ENCODE results near the gene TMEM225.
"Not testable (repeated sequence)": the region's sequence is repeated elsewhere in the genome, so short reads cannot be mapped to it uniquely, and the experiment has no call there.

Gene TMEM225, protein sequence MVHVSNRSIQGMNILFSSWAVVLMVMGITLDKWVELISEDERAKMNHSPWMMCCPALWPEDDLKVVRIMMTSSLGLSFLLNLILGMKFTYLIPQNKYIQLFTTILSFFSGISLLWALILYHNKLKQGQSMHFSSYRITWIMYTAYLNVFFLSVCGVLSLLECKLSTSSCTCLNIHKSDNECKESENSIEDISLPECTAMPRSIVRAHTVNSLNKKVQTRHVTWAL
- 0 reads per million in 4 donors for total RNA-seq

DNA sequence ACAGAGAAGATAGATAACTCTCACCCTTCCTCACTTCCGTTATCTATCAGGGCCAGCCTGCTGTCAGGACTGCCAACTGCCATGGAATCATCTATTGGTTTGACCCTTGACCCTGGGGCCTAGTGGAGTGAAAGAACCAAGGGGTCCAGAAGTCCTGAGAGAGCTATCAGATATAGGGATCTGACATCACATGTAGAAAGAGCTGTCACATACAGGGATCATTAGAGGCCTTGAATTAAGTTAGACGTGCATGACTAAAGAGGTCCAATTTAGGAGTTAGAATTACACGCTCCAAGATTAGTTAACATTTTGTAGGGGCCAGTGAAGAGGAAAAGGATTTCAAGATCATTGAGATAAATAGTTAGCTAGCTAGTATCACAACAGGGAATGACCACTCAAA, at the start of gene TMEM225:
TMEM225 (minus strand) TSS at position 101 of the 400 bp plus-strand sequence. CDS start 245 bp downstream, outside the sequence.
- no peak for DNase-seq

DNA sequence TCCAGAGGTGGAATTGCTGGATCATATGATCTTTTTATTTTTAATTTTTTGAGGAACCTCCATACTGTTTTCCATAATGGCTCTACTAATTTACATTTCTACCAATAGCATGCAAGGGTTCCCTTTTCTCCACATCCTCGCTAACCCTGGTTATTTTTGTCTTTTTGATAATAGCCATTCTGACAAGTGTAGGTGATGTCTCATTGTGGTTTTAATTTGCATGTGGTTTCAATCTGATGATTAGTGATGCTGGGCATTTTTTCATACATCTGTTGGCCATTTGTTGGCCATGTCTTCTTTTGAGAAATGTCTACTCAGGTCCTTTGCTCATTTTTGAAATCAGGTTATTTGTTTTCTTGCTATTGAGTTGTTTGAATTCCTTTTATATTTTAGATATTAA, 38.6 kb upstream of the TMEM225 start:
- no peak for DNase-seq

DNA sequence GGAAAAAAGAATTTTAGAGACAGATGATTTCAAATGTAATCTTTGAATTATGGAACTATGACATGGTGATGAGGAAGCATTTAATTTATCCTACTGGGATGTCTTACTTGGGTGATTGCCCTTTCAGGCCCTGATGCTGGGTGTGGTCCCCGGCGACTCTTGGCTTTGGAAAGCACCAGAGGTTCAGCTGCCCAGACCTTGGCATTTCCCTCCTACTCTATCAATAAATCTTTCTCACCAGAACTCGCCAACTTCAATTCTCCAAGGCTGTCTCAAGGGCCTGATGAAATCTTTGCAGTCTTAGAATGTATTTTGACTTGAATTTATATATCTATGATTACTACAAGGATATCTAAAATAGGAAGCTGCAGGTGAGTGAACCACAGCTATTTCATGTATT, 35.5 kb upstream of the TMEM225 start:
- no peak for DNase-seq

DNA sequence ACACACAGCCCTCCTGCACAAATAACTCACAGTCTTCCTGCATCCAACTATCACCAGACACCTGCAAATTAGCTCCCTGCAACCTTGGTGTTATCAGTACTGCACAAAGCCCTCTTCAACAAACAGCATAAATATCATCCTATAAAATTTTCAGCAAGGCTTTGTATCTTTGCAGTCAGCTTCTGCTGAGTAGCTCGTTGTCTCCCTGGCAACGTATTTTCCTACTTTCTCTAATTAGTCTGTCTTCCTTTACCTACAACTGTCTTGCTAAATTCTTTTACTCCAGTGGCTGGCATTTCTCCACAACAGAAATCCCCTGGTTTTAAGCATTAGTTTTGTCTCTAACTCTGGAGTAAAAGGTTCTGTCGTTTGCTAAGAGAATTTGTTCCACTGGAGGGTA, 20.4 kb upstream of the TMEM225 start:
- no peak for DNase-seq

DNA sequence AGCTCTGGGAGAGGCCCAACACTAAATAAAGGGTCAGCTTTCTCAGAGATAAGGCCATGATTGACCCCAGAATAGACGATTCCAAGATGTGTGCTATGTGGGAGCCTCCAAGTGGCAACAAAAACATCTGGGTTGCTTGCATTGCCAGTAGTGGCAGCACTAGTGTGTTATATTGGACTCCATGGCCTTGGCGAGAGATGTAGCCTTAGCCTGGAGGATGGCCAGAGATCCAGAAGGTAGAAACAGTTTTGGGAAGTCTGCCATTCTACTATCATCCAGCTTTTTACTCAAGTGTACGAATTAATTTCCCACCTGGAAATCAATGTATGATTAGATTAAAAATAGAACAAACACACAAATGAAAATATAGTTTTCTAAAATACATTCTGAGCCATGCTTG, 19.5 kb upstream of the TMEM225 start:
- no peak for DNase-seq

DNA sequence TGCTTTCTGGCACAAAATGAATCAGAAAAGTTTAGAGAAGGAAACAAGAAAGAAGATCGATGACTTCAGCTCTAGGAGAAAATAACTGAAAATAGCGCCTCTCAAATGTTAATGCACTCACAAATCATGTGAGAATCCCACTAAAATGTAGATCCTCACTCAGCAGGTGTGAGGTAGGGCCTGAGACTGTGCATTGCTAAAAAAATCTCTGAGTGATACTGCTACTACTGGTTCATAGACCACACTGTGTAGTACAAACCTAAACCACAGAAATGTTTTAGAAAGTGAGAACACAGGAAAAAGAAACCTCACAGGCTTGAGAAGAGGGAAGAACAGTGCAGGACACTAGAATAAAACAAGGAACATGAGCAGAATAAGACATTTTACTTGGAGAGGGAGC, 18.5 kb upstream of the TMEM225 start:
- no peak for DNase-seq

DNA sequence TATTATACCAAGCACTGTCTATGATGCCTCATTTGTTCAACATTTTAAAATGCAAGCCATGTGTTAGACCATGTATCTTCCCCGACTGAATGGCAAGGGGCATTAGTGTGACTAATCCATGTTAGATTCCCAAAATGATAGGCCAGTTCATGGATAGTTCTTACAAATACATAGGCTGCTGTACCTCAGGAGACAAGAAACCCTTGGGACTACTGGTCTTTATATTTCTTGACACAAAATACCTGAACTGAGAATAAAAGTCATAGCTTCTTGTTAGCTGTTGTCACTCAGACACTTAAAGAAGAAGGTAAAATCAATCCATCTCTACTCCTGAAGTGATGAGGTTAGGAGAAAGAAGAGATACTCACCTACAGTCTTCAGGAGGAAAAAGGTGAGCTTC, 16.4 kb upstream of the TMEM225 start, which contains the start of gene OR8D4:
OR8D4 (plus strand) TSS at position 301 of the 400 bp plus-strand sequence. CDS start 4,265 bp downstream, outside the sequence.
- DNase-seq = no peak

DNA sequence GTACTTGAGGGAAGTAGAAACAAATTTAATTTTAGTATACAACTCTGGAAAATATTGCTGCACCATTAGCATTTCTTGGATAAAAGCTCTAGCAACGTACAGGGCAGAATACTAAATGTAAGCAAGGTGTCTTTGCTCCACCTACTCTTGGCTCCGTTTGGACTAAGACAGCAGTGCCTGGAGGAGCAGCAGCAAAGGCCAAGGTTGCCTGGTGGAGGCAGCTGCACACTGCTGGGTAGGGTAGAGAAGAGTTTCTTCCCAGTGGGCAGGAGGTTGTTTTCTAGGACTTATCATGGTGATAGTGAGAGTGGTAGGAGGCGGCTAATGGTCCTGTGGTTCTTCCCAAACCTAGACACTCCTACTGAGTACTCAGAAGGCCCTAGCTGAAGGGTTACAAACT, 14.3 kb upstream of the TMEM225 start:
- no peak for DNase-seq

DNA sequence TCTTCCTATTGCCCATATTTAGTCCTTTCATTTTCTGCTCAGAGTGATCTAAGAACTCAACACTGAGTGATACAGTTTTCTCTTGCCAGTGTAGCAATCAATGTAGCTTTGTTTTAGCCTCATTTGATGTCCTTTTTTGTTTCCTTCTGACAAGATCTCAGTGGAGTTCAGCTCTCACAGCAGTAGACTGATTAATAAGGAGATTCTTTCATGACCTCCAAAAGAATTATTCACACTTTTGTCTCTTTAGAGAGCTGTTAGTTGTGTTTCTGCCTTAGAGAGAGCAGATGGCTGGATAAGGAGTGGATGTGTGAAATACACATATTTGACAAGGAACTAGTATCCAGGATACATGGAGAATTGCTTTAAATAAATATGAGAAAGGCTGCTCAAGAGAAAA, 6.6 kb upstream of the TMEM225 start:
- DNase-seq = no peak

DNA sequence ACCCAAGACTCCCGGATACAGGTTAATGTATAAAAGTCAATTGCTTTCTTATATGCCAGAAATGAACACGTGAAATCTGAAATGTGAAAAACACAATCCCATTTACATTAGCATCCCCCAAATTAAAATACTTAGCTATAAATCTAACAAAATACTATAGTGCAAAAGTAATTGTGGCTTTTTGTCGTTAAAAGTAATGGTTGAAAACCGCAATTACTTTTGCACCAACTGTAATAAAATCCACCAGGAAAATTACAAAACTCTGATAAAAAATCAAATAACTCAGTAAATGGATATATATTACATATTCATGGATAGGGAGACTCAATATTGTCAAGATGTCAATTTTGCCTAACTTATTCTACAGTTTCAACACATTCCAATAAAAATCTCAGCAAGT, 4.6 kb downstream of the TMEM225 start:
- no peak for DNase-seq

DNA sequence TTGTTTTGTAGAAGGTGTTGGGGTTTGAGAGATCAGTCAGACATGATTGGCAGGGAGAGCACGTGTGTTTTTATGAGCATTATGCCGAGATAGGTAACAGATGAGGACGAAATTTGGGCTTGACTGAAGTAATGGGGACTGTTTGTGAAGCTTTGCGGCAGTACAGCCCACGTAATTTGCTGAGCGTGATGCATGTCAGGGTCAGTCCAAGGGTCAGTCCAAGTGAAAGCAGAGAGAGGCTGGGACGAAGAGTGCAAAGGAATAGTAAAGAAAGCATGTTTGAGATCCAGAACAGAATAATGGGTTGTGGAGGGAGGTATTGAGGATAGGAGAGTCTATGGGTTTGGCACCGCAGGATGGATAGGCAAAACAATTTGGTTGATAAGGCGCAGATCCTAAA, 17.7 kb downstream of the TMEM225 start:
- not testable (repeated sequence) for DNase-seq

DNA sequence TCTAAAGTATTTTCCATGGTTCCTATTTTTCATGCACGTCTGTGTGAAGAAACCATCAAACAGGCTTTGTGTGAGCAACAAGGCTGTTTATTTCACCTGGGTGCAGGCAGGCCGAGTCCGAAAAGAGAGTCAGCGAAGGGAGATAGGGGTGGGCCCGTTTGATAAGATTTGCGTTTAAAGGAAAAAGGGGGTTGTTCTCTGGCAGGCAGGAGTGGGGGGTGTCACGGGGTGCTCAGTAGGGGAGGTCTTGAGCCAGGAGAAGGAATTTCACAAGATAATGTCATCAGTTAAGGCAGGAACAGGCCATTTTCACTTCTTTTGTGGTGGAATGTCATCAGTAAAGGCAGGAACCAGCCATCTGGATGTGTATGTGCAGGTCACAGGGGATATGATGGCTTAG, 20.2 kb downstream of the TMEM225 start:
- DNase-seq = not testable (repeated sequence)

DNA sequence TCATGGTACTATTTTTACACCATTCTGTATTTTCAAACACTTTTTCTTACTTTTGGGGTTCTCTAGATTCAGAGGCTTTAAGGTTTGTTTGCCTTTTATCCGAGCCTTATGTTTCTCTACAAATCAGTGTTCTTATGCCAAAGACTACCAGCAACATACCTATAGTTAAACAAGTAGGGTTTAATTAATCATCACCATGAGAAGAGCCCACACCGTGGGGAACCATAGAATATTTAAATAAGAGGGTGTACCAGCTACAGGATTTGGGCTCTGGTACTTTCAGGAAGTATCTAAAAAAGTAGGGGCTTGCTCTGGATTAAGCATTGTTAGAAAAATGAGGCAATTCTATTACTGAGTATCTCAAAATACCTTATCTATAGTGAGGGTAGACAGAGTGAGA, 25.7 kb downstream of the TMEM225 start:
- no peak for DNase-seq

DNA sequence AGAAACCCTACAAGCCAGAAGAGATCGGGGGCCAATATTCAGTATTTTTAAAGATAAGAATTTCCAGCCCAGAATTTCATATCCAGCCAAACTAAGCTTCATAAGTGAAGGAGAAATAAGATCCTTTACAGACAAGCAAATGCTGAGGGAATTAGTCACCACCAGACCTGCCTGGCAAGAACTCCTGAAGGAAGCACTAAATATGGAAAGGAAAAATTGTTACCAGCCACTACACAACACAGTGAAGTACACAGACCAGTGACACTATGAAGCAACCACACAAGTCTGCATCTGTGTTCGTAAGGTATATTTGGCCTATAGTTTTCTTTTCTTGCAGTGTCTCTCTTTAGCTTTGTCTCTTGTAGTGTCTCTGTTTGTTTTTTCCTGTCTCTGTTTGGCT, 29.0 kb downstream of the TMEM225 start:
- no peak for DNase-seq

DNA sequence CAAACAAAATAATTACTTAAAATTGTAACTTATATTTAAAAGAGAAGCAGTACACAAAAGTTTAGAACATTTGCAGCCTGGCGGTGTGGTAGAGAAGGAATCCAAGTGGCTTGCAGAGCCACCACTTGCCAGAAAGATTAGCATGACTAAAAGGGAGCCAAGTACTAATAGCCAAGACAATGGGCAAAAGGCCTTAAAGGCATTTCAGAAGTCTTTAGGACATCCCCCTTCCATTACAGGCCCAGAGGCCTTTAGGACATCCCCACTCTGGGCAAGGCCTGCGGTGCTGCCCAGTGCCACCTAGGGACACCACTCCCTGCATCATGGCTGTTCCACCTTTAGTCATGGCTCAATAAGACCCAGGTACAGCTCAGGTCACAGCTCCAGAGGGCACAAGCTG, 32.4 kb downstream of the TMEM225 start:
- DNase-seq = no peak

DNA sequence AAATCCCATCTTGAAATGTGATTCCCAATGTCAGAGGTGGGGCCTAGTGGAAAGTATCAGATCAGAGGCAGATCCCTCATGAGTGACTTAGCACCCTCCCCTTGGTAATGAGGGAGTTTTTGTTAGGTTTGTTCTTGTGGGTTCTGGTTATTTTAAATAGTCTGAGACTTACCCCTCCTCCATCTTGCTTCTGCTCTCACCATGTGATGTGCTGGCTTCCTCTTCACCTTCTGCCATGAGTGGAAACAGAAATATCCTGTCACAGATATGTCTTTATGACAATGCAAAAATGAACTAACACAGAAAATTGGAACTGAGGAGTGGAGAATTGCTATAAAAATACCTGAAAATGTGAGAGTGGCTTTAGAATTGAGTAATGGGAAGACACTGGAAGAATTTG, 33.1 kb downstream of the TMEM225 start:
- no peak for DNase-seq

DNA sequence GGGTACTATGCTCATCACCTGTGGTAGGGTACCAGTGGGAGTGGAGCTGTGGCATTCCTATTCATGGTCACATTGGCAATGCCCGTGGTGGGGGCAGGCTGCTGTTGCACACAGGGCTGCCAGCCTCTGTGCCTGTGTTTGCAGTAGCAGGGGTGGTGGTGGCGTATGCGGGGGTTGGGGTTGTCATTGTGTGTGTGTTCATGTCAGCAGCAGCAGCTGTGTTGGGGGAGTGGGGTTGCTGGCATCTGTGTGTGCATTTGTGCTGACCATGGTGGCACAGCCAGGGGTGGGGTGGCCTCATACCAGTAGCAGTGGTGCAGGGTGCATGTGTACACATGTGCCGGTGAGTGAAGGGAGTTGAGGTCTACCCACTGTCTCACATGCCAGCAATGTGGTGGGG, 34.4 kb downstream of the TMEM225 start:
- DNase-seq = no peak

DNA sequence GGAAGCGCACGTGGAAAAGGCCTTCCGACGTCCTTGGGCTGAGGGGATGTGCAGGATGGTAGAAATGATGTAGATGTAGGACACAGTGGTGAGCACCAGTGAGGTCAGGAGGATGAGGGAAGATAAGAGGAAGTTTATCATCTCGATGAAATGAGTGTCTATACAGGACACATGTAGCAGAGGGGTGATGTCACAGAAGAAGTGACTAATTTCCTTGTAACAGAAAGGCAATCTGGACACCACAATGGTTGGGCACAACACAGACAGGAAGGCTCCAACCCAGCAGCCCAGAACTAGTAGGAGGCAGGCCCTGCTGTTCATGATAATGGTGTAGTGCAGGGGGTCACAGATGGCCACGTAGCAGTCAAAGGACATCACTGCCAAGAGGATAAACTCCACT, 44.3 kb downstream of the TMEM225 start:
- DNase-seq = peak in 1 of 5 donors; percentile 10

DNA sequence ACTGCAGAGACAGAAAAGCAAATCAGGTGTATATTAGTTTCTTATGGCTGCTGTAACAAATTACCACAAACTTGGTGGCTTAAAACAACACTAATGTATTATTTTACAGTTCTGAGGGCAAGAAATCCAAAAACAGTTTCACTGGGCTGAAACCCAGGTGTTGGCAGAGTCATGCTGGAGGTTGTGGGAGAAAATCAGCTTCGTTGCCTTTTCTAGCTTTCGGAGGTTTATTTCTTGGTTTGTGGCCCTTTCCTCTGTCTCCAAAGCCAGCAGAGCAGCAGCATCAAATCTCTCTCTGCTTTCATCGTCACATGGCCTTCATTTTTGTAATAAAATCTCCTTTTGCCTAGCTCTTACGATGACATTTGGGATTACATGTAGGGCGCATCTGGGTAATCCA, 46.3 kb downstream of the TMEM225 start:
- no peak for DNase-seq

DNA sequence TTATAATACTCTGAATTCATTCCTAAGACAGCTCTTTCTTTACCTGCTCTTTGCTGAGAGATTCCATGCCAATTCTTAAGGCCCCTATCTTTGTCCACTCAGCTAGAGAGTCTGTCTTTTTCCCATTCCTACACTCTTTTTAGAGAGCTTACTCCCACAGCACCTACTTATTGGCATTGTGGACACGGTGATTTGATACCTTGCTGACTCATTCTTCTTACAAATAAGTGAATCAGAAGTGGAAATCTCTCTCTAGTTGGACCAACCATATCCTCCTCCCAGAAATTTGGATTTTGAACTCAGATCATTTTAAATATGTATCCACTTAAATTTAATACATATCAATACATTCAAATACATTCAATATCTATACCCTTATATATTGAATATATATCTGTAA, 46.8 kb downstream of the TMEM225 start:
- no peak for DNase-seq

DNA sequence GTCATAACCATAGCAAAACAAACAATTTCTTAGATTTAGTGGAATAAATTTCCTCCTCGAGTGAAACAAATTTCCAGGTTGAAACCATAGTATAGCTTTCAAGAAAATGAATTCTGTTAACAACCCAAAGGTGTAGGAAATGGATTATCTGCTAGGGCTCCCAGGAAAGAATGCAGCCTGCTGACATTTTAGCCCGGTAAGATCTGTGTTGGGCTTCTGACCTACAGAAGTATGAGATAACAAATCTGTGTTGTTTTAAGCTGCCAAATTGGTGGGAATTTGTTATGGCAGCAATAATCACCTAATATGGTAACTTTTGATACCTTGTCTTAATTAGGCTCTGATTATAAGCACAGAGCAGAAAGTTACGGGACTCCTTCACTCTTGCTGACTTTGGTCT, 47.3 kb downstream of the TMEM225 start:
- no peak for DNase-seq

DNA sequence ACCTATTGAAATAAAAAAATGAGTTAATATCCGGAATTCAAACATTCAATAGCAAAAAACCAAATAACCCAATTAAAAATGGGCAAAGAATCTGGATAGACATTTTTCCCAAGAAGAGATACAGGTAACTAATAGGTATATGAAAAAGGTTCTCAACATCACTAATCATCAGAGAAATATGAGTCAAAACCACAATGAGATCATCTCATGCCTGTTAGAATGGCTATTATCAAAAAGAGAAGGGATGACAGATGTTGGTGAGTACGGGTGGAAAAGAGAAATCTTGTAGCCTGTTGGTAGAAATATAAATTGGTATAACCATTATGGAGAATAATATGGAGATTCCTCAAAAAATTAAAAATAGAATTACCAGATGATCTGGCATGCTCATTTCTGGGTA, 52.4 kb downstream of the TMEM225 start:
- DNase-seq = no peak

All from T-helper 1 cell (primary cell).